D721Med (cell line): Measurements from ENCODE around the gene ZCCHC7.
"Not testable (repeated sequence)": the region's sequence is repeated elsewhere in the genome, so short reads cannot be mapped to it uniquely, and the experiment has no call there.

Experiments
- DNase-seq: peaks from one replicate; pipeline ENCODE4 v3.0.0; 2011; ENCODE audit warnings: low spot score; ENCODE audit not compliant: insufficient read length
- FAIRE-seq: peaks from 2 replicates; lab custom pipeline; 2011; peaks lifted over from hg19 to GRCh38; lab: Jason Lieb, UNC
- CTCF ChIP-seq: IDR thresholded peaks from 2 replicates; pipeline ENCODE4 v1.5.1; 2012; ENCODE audit warnings: mild to moderate bottlenecking, control low read depth; ENCODE audit not compliant: insufficient read depth; ENCODE audit errors: missing control alignments

ZCCHC7 gene

GRCh38 chr9:37179576-37179975 is 59.2 kb downstream of the ZCCHC7 start:
- FAIRE-seq (no peak), DNase-seq (no peak)
- TF ChIP-seq CTCF, result no peak

GRCh38 chr9:37180138-37180537 is 59.8 kb downstream of the ZCCHC7 start:
- FAIRE-seq (no peak), DNase-seq (no peak)
- no peak for TF ChIP-seq CTCF

- FAIRE-seq (no peak), DNase-seq (no peak)
- TF ChIP-seq CTCF, result no peak
Observed at GRCh38 chr9:37182718-37183117, 62.3 kb downstream of the ZCCHC7 start.

- no peak for FAIRE-seq
- no peak for TF ChIP-seq CTCF
- no peak for DNase-seq
Observed at GRCh38 chr9:37184905-37185867, 64.8 kb downstream of the ZCCHC7 start.

GRCh38 chr9:37187292-37187691 is 66.9 kb downstream of the ZCCHC7 start:
- no peak for TF ChIP-seq CTCF
- DNase-seq (no peak), FAIRE-seq (no peak)

GRCh38 chr9:37187713-37188439 is 67.5 kb downstream of the ZCCHC7 start:
- TF ChIP-seq CTCF, result no peak
- FAIRE-seq (no peak), DNase-seq (no peak)

- DNase-seq, FAIRE-seq: not testable (repeated sequence)
Observed at GRCh38 chr9:37190739-37191138, 70.4 kb downstream of the ZCCHC7 start.
